HG02870 (cell line): ENCODE measurements around the gene MAP2K6.
A peak's percentile ranks its signal among the peaks of the same experiment; 100 is the strongest.

Experiments
- ATAC-seq: cut with Tn5 transposase; IDR thresholded peaks from one replicate; pipeline ENCODE4 v1.9.1; 2021; ENCODE audit warnings: mild to moderate bottlenecking, moderate library complexity; ENCODE audit not compliant: unreplicated experiment

The MAP2K6 gene

DNA sequence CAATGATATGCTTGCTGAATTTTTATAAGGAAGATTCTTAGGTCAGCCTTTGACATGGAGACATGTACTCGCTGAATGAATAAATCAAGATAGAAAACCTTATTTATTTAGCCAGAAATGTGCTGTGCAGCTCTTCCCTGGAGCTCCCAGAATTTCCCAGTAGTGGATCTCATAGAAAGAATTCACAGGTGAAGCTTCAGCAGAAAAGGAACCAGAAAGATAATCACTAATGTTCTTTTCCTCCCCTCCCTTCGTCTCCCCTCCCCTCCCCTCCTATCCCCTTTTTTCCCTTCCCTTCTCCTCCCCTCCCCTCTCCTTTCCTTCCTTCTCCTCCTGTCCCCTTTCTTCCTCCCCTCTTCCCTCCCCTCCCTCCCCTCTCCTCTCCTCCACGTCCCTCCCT lies 158.2 kb downstream of the MAP2K6 start:
- no peak for ATAC-seq

DNA sequence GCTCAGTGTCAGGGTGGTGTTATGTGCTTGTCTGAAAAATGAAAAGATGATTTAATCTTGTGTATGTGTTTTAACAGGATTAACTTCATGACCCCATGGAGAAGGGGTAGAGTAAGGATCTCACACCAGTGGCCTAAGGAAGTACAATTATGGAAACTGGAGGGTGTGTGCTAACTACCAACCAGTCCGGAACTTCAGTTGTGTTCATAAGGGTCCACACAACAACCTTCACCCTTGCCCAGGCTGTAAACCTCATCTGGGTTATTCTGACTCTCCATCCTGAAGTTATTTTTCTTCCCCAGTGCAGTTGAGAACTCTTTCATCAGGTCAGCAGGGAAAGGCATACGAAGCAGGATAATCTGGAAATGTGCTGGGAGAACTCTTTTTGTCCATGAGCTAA lies 158.9 kb downstream of the MAP2K6 start:
- no peak for ATAC-seq

- no peak for ATAC-seq
These were observed 160.0 kb downstream of the MAP2K6 start for GRCh38 chr17:69574257-69575197.

DNA sequence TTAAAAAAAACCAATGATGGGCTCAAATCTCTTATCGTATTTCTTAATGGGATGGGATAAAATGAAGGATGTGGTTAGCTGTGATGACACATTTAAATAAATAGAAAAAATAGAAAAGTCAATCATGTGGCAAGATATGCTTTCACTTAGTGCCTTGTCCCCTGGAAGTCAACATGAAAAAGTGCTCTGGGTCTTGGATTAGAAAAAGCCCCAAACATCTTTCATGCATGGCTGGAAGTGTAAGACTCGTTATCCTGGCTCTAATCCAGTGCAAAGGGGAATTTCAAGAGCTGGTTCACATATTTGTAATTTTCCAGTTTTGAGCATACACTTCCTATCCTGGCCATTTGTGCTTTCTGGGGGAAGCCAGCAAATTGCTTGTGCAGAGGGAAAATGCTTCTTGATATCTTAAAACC lies 160.9 kb downstream of the MAP2K6 start:
- no peak for ATAC-seq

GRCh38 chr17:69577098-69577497 lies 162.6 kb downstream of the MAP2K6 start:
- ATAC-seq: no peak

DNA sequence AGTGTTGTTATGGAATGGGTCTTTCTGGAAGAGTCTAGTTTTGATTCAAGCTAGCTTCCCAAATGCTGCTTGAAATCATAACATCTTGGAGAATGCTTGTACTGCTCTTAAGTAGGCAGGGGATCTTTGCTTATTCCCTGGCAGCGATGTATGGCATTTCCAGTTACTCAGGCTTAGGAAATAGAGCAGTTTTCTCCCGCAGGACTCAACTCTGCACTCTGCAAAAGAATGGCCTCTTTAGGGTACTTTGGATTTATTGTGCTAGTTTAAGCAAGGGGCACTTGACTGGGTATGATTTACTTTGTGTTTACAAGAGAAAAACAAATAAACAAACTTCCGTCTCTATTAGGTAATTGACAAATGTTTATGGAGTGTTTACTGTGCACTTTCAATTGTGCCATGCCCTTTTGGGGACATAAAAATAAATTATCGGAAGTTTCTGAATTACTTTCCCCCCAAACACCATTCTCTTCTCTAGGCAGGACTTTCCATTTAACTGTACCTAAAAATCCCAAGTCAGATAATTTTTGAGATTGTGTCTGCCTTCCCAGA lies 164.0 kb downstream of the MAP2K6 start:
- ATAC-seq: no peak

DNA sequence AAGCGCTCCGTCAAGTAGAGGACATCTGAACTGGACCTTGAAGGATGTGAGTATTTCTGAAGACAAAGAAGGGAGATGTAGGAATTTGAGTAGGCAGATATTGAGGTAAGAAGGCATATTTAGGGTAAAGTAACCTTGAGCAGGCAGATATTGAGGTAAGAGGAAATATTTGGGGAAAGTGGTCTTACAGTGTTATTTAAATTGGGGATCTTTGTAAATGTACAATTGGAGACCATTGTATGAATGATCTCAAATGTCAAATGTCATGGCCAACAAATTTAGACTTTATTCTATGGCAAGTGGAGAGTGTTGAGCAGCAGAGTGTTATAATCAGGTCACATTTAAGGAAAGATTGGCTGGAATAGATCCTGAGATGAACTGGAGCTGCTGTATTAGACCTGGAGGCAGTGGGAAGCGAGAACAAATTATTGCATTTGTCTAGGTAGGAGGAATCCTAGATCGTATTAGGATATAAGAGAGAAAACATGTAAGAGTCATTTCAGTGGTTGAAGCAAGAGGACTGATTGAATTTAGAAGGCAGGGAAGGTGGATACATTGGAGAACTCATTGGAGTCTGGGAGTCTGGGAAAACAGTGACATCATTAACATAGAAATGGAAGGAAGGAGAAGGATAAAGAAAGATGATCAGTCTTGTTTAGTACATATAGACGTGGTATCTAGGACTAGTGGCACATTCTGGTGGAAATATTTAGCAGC lies 165.6 kb downstream of the MAP2K6 start:
- no peak for ATAC-seq

DNA sequence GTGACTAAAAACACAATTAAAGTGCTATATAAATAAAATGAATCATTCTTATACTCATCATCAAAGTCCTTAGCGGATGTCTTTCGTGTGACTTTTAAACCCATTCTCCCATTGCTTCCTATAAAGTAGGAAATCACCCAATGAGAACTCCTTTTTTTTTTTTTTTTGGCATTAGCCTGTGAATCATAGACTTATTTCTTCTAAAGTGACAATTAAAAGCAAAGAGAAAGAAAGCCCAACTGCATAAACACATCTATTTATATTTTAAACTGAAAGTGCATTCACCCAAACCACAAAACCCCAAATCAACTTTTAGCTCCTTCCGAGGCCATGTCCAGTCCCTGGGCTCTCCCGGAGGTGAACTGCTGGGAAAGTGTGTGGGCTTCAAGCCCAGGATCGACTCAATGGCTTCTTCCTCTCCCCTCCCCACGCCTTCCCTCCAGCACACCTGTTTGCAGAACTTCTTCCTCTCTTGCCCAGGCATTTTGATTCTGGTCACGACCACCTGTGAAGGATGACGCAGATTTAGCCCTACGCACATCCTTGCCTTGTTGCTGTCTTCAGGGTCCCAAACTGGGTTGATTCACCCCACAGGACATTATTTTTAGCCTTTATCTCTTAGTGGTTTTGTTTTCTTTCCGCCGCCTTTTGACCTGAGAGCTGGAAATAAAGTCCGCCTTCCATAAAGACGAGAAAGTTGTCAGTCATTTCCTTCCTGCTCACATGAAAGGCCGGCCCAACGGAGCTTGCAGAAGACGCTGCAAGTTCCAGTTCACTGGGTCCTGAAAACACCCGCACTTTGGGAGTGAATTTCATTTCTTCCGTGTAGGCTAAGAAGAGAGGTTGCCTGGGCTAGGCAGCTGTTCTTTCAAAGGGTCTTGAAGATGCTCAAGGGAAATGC lies 166.8 kb downstream of the MAP2K6 start:
- peak; percentile 73 for ATAC-seq

- no peak for ATAC-seq
These were observed 173.8 kb downstream of the MAP2K6 start for GRCh38 chr17:69588316-69588715.

DNA sequence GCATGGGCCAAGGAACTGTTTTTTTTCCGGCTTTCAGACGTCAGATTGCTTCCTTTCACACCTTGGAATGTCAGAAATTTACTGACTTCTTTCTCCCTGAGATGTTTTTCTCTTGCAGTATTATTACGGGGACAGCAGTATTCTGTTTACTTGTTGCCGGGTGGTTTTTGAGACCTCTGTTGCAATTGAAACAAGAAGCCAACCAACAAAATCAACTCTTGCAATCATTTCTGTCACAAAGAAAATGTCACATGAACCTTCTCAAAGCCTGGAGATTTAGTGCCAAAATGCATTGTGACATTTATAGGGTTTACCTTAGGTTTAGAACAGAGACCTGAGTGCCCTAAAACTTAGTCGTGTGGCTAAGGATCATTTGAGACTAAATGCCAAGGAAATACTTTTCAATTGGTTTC lies 174.3 kb downstream of the MAP2K6 start:
- ATAC-seq: no peak

DNA sequence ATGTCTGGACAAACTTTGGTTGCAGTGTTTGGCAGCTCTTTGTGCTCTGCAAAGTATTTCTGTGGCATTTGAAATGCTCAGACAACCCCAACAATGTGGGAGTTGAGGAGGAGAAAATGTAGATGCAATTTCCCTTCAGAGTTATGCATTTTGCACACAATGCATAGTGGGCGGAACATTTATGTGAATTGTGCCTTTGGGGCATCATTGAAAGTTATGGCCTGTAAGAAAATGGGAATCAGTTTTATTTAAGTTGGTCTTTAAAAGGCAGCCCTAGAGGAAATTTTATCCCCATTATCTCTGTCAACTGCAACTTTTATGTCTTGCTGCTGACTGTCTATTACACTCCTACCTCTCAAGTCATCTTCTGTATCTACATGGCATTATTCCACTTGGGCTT lies 176.2 kb downstream of the MAP2K6 start:
- no peak for ATAC-seq

DNA sequence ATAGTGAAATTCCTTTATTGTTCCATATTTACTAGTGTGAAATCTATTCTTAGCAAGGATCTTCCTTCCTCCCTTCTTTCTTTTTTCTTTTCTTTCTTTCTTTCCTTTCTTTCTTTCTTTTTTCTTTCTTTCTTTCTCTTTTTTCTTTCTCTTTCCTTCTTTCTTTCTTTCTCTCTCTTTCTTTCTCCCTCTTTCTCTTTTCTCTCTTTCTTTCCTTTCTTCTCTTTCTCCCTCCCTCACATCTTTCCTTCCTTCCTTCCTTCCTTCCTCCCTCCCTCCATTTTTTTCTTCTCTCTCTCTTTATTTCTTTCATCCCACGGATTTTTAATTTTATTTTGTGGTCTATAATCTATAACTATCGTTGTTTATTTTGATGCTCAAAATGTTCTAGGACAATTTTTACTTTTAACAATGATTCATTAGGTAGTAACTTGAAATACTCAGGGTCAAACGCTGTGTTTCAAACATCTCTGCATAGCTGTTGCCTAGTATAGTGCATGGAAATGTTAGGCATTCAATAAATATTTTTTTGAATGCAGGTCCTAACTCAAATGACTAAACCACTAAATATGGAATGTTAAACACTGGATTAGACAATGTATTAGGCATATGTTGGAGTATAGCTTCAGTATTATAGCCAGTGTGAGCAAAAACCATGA lies 178.3 kb downstream of the MAP2K6 start:
- ATAC-seq: no peak

DNA sequence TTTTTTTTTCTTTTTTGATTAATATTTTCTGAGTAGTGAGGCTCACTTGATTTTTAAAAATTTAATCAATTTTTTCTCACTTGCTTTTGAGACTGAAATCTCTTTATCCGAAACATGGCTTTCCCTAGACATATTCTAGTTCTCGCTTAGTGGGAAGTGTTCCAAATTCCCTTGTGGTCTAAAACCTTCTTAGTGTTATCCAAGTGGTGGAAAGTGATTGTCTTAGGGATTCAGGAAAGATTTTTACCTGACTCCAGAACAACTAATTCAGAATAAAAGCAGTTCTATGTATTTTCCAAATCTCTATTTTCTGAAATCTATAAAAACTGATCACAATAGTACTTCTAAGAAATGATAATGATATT lies 178.8 kb downstream of the MAP2K6 start:
- no peak for ATAC-seq

GRCh38 chr17:69593716-69594115 lies 179.2 kb downstream of the MAP2K6 start:
- ATAC-seq: no peak

DNA sequence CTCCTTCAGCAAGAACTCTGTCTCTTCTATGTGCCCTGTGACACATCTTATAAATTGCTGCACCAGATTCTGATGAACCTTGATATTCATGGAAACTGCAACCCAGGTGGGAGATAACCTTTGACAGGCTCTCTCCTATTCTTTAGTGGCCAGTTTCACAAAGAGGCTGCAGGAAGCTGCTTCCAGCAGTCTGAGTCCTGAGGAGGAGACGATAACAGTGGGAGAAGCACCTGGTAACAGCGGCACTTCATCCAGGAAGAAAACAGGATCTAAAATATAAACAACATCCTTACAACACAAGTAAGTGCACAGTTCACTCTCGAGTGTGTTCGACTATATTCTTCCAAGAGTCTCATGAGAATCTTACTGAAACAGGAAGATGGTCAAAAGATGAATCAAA lies 180.1 kb downstream of the MAP2K6 start:
- no peak for ATAC-seq

- no peak for ATAC-seq
These were observed 181.6 kb downstream of the MAP2K6 start for GRCh38 chr17:69596141-69596540.

DNA sequence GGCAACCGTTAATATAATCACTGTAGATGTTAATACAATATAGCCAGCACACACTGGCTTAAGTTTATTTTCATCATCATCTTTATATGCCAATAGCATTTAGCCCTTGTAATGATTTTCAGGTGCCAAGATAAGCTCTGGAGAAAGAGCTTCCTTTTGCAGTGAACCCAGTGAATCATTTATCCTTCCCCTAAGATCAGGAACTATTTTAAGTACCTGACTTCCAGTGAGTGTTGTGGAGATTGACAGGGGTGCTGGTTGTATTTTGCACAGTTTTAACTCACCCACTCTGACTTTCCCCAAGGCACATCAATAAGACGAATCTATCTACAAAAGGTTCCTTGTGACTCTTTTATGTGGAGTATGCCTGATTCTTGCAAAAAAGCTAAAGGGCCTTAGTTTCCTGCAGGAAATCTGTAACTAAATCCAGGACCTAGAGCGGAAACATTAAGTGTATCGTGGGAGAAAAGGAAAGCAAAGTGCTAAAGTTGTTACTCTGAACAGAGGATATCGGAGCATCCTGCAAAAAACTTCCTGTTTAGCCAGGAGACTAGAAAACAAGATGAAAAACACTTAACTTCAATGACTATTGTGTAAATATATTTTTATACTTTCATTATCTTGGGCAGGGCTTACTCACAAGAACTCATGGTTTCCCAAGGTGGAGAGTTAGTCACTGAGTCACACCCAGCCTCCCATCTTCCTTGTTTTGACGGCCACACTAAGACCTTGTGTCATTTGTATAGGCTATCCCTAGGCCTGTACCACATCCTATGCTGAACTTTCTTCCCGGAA lies 183.6 kb downstream of the MAP2K6 start:
- ATAC-seq: no peak

- ATAC-seq: no peak
These were observed 188.5 kb downstream of the MAP2K6 start for GRCh38 chr17:69602972-69603371.
